Measurements from ENCODE around the gene WNT2B.

WNT2B gene

DNA sequence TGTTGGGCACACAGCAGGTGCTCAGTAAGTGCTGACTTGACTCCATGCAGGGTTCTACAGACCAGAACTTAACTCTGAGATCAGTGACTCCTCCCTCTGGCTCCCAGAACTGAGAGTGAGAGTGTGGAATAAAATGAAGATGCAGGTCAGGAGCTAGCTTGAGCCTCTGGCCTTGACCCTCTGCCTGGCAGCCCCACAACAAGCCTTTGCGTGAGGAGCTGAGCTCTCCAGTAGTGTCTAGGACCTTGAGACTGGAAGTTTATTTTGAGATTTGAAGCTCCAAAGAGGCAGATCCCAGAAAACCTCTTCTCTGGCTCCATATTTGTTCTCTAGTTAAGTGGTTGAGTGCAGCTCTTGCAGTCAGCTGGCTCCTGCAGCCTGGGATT is 3.4 kb upstream of the WNT2B start:
- Histone ChIP-seq H3K27me3 (ENCODE audit: insufficient read depth, low read length, poor library complexity) (peaks cover 19% of the 10 kb centered on the region), H3K79me2 (ENCODE audit: control insufficient read depth, insufficient read depth, low read length) (no peaks in the 10 kb centered on the region), H4K8ac (ENCODE audit: low read depth, low read length) (no peak overlapping the region), H2AK5ac (ENCODE audit: low read length) (no peak overlapping the region), H2BK120ac (ENCODE audit: low read depth, low read length) (no peak overlapping the region), H3K4me2 (ENCODE audit: low read length) (no peak overlapping the region), H3K79me1 (ENCODE audit: low read length) (no peaks in the 10 kb centered on the region), H2BK15ac (replicated peaks; ENCODE audit: low read depth) (no peak overlapping the region), H3K9ac (ENCODE audit: low read length) (no peak overlapping the region), H3K18ac (ENCODE audit: low read length) (no peak overlapping the region), H3K23ac (ENCODE audit: low read length) (no peak overlapping the region), H3K4me1 (ENCODE audit: control insufficient read depth, low read depth, low read length) (peaks cover 5% of the 10 kb centered on the region), H4K5ac (ENCODE audit: low read length) (no peak overlapping the region), H3K36me3 (ENCODE audit: control insufficient read depth, insufficient read depth, low read length) (no peaks in the 10 kb centered on the region), H3K4me3 (ENCODE audit: low read length) (no peak overlapping the region), H3K56ac (ENCODE audit: low read length) (no peak overlapping the region), H2BK5ac (ENCODE audit: low read length) (no peak overlapping the region), H3K27ac (ENCODE audit: low read depth, low read length) (no peak overlapping the region), H3K4ac (ENCODE audit: low read depth, low read length) (no peak overlapping the region)
- no peak for DNase-seq
- no CpG with 5 or more reads among the region's 1 CpG for WGBS (ENCODE audit: extremely low coverage, insufficient coverage, low lambda C conversion rate)

DNA sequence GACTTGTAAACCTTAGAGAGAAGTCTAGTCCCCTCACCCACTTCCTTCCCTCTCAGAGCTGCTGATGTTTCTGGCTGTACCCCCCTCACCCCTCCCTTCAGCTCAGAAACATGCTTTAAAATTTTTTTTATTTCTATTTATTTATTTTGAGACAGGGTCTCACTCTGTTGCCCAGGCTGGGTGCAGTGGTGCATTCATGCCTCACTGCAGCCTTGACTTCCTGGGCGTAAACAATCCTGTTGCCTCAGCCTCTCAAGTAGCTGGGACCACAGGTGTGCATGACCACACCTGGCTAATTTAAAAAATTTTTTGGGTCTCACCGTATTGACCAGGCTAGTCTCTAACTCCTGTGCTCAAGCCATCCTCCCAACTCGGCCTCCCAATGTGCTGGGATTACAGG is 2.9 kb upstream of the WNT2B start:
- no peak overlapping the region for H2AK5ac ChIP-seq (ENCODE audit: low read length)
- no peak overlapping the region for H3K9ac ChIP-seq (ENCODE audit: low read length)
- peaks cover 5% of the 10 kb centered on the region for H3K4me1 ChIP-seq (ENCODE audit: control insufficient read depth, low read depth, low read length)
- no peak overlapping the region for H3K4me2 ChIP-seq (ENCODE audit: low read length)
- H3K27me3 ChIP-seq (ENCODE audit: insufficient read depth, low read length, poor library complexity): peaks cover 18% of the 10 kb centered on the region
- no peak overlapping the region for H2BK120ac ChIP-seq (ENCODE audit: low read depth, low read length)
- no peaks in the 10 kb centered on the region for H3K79me1 ChIP-seq (ENCODE audit: low read length)
- H2BK15ac ChIP-seq (replicated peaks; ENCODE audit: low read depth): no peak overlapping the region
- H4K8ac ChIP-seq (ENCODE audit: low read depth, low read length): no peak overlapping the region
- no peak overlapping the region for H3K4ac ChIP-seq (ENCODE audit: low read depth, low read length)
- no peak overlapping the region for H3K56ac ChIP-seq (ENCODE audit: low read length)
- no CpG with 5 or more reads among the region's 3 CpGs for WGBS (ENCODE audit: extremely low coverage, insufficient coverage, low lambda C conversion rate)
- H3K18ac ChIP-seq (ENCODE audit: low read length): no peak overlapping the region
- no peak for DNase-seq
- no peak overlapping the region for H2BK5ac ChIP-seq (ENCODE audit: low read length)
- no peak overlapping the region for H3K4me3 ChIP-seq (ENCODE audit: low read length)
- no peak overlapping the region for H4K5ac ChIP-seq (ENCODE audit: low read length)
- H3K36me3 ChIP-seq (ENCODE audit: control insufficient read depth, insufficient read depth, low read length): no peaks in the 10 kb centered on the region
- no peak overlapping the region for H3K27ac ChIP-seq (ENCODE audit: low read depth, low read length)
- no peaks in the 10 kb centered on the region for H3K79me2 ChIP-seq (ENCODE audit: control insufficient read depth, insufficient read depth, low read length)
- H3K23ac ChIP-seq (ENCODE audit: low read length): no peak overlapping the region

DNA sequence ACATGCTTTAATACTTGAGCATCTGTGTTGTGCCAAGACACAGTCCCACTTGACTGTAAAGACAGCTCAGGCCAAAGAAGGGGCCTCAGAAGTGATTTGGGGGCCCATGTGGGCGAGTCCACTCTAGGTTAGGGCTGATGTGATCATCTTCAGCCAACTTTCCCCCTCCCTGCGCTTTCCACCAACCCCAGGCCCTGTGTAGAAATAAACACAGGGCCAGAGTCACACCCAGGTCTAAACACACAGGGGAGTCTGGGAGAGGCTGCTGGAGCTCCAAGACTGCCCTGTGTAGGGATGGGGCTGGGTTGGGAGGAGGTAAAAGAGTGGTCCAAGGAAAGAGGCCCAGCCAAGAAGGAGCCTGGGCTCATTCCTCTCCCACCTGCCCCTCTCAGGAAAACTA is 2.5 kb upstream of the WNT2B start:
- no peak overlapping the region for H3K56ac ChIP-seq (ENCODE audit: low read length)
- H3K79me1 ChIP-seq (ENCODE audit: low read length): no peaks in the 10 kb centered on the region
- H3K79me2 ChIP-seq (ENCODE audit: control insufficient read depth, insufficient read depth, low read length): no peaks in the 10 kb centered on the region
- H3K9ac ChIP-seq (ENCODE audit: low read length): no peak overlapping the region
- H2BK5ac ChIP-seq (ENCODE audit: low read length): no peak overlapping the region
- H4K5ac ChIP-seq (ENCODE audit: low read length): no peak overlapping the region
- no peak overlapping the region for H3K4ac ChIP-seq (ENCODE audit: low read depth, low read length)
- H3K36me3 ChIP-seq (ENCODE audit: control insufficient read depth, insufficient read depth, low read length): no peaks in the 10 kb centered on the region
- no peak overlapping the region for H3K27ac ChIP-seq (ENCODE audit: low read depth, low read length)
- H4K8ac ChIP-seq (ENCODE audit: low read depth, low read length): no peak overlapping the region
- no peak overlapping the region for H2AK5ac ChIP-seq (ENCODE audit: low read length)
- DNase-seq: no peak
- H3K4me1 ChIP-seq (ENCODE audit: control insufficient read depth, low read depth, low read length): peaks cover 5% of the 10 kb centered on the region
- no CpG with 5 or more reads among the region's 2 CpGs for WGBS (ENCODE audit: extremely low coverage, insufficient coverage, low lambda C conversion rate)
- H3K4me2 ChIP-seq (ENCODE audit: low read length): no peak overlapping the region
- no peak overlapping the region for H3K4me3 ChIP-seq (ENCODE audit: low read length)
- no peak overlapping the region for H2BK15ac ChIP-seq (replicated peaks; ENCODE audit: low read depth)
- H3K18ac ChIP-seq (ENCODE audit: low read length): no peak overlapping the region
- H3K23ac ChIP-seq (ENCODE audit: low read length): no peak overlapping the region
- no peak overlapping the region for H2BK120ac ChIP-seq (ENCODE audit: low read depth, low read length)
- peaks cover 14% of the 10 kb centered on the region for H3K27me3 ChIP-seq (ENCODE audit: insufficient read depth, low read length, poor library complexity)

DNA sequence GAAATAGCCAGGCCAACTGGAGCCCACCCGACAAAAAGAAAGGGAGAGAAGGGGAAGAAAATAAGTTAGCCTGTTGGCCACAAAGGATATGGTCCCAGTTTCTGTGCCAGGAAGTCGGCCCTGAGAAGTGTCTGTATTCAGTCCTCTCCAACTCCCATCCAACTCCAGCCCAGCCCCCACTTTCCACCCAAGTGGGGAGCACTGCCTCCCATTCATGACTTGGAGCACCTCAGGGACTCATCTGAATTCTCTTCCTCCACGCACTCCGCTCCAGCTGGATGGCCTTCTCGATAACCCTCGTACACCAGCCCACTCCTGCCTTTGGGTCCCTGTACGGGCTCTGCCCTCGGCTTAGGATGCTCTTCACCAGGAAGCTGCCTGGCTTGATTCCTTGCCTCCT is 2.0 kb upstream of the WNT2B start:
- no peaks in the 10 kb centered on the region for H3K79me2 ChIP-seq (ENCODE audit: control insufficient read depth, insufficient read depth, low read length)
- no peak overlapping the region for H3K27ac ChIP-seq (ENCODE audit: low read depth, low read length)
- DNase-seq: no peak
- H3K4me2 ChIP-seq (ENCODE audit: low read length): no peak overlapping the region
- no peaks in the 10 kb centered on the region for H3K79me1 ChIP-seq (ENCODE audit: low read length)
- H3K56ac ChIP-seq (ENCODE audit: low read length): no peak overlapping the region
- no peak overlapping the region for H2BK15ac ChIP-seq (replicated peaks; ENCODE audit: low read depth)
- H3K18ac ChIP-seq (ENCODE audit: low read length): no peak overlapping the region
- no peak overlapping the region for H2AK5ac ChIP-seq (ENCODE audit: low read length)
- no peak overlapping the region for H3K23ac ChIP-seq (ENCODE audit: low read length)
- no peak overlapping the region for H2BK5ac ChIP-seq (ENCODE audit: low read length)
- H2BK120ac ChIP-seq (ENCODE audit: low read depth, low read length): no peak overlapping the region
- H3K4ac ChIP-seq (ENCODE audit: low read depth, low read length): no peak overlapping the region
- H3K36me3 ChIP-seq (ENCODE audit: control insufficient read depth, insufficient read depth, low read length): no peaks in the 10 kb centered on the region
- no CpG with 5 or more reads among the region's 8 CpGs for WGBS (ENCODE audit: extremely low coverage, insufficient coverage, low lambda C conversion rate)
- H3K4me3 ChIP-seq (ENCODE audit: low read length): no peak overlapping the region
- no peak overlapping the region for H3K9ac ChIP-seq (ENCODE audit: low read length)
- no peak overlapping the region for H4K5ac ChIP-seq (ENCODE audit: low read length)
- peaks cover 14% of the 10 kb centered on the region for H3K27me3 ChIP-seq (ENCODE audit: insufficient read depth, low read length, poor library complexity)
- no peak overlapping the region for H4K8ac ChIP-seq (ENCODE audit: low read depth, low read length)
- peaks cover 5% of the 10 kb centered on the region for H3K4me1 ChIP-seq (ENCODE audit: control insufficient read depth, low read depth, low read length)

DNA sequence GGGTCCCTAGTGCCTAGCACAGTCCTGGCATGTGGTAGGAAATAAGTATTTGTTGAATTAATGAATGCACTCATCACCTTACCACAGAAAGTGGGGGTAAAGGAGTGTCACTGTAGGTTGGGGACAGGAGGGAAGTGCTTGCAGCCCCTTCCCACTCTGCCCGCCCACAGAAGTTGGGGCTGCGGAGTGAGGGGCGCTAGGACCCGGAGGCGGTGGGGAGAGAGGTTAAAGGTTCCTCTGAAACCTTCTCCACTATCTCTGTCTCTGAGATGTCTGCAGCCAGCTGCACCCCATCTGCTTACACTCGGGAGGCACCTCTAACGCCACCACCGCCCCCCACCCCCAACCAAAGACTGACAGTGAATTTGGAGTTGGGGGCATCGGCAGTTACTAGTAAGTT is 1.4 kb upstream of the WNT2B start:
- Histone ChIP-seq H3K36me3 (ENCODE audit: control insufficient read depth, insufficient read depth, low read length) (no peaks in the 10 kb centered on the region), H3K4me2 (ENCODE audit: low read length) (peak overlapping the region; percentile 71), H3K23ac (ENCODE audit: low read length) (no peak overlapping the region), H2AK5ac (ENCODE audit: low read length) (no peak overlapping the region), H3K4ac (ENCODE audit: low read depth, low read length) (no peak overlapping the region), H3K27ac (ENCODE audit: low read depth, low read length) (no peak overlapping the region), H3K18ac (ENCODE audit: low read length) (no peak overlapping the region), H3K56ac (ENCODE audit: low read length) (no peak overlapping the region), H2BK5ac (ENCODE audit: low read length) (no peak overlapping the region), H3K27me3 (ENCODE audit: insufficient read depth, low read length, poor library complexity) (peaks cover 14% of the 10 kb centered on the region), H3K4me1 (ENCODE audit: control insufficient read depth, low read depth, low read length) (peaks cover 5% of the 10 kb centered on the region), H3K9ac (ENCODE audit: low read length) (no peak overlapping the region), H2BK120ac (ENCODE audit: low read depth, low read length) (no peak overlapping the region), H4K8ac (ENCODE audit: low read depth, low read length) (no peak overlapping the region), H3K79me2 (ENCODE audit: control insufficient read depth, insufficient read depth, low read length) (no peaks in the 10 kb centered on the region), H3K4me3 (ENCODE audit: low read length) (no peak overlapping the region), H2BK15ac (replicated peaks; ENCODE audit: low read depth) (no peak overlapping the region), H3K79me1 (ENCODE audit: low read length) (no peaks in the 10 kb centered on the region), H4K5ac (ENCODE audit: low read length) (no peak overlapping the region)
- no CpG with 5 or more reads among the region's 9 CpGs for WGBS (ENCODE audit: extremely low coverage, insufficient coverage, low lambda C conversion rate)
- no peak for DNase-seq

DNA sequence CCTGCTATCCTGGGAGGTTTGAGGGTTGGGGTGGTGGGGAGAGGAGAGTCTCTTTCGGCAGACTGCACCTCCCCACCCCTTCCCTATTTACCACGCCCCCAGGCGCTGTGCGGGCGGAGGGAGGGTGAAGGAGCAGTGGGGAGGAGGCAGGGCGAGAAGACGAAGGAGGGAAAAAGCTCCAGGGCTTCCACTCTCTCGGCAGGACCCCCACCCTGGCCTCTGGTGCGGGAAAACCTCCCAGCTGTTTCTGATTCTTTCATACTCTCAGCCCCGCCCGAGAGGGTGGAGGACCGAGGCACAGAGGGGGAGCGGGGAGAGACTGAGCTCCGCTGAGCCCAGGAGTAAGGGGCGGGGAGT is 866 bp upstream of the WNT2B start:
- no peak overlapping the region for H3K27ac ChIP-seq (ENCODE audit: low read depth, low read length)
- H2AK5ac ChIP-seq (ENCODE audit: low read length): no peak overlapping the region
- no CpG with 5 or more reads among the region's 15 CpGs for WGBS (ENCODE audit: extremely low coverage, insufficient coverage, low lambda C conversion rate)
- H3K79me1 ChIP-seq (ENCODE audit: low read length): no peaks in the 10 kb centered on the region
- H3K4me1 ChIP-seq (ENCODE audit: control insufficient read depth, low read depth, low read length): peaks cover 5% of the 10 kb centered on the region
- no peak overlapping the region for H3K18ac ChIP-seq (ENCODE audit: low read length)
- no peak overlapping the region for H2BK15ac ChIP-seq (replicated peaks; ENCODE audit: low read depth)
- H3K9ac ChIP-seq (ENCODE audit: low read length): peak overlapping the region; percentile 27
- DNase-seq: peak; percentile 68
- no peak overlapping the region for H4K5ac ChIP-seq (ENCODE audit: low read length)
- peaks cover 11% of the 10 kb centered on the region for H3K27me3 ChIP-seq (ENCODE audit: insufficient read depth, low read length, poor library complexity)
- peak overlapping the region; percentile 17 for H3K4me3 ChIP-seq (ENCODE audit: low read length)
- H2BK120ac ChIP-seq (ENCODE audit: low read depth, low read length): no peak overlapping the region
- no peak overlapping the region for H3K4ac ChIP-seq (ENCODE audit: low read depth, low read length)
- H3K56ac ChIP-seq (ENCODE audit: low read length): peak overlapping the region; percentile 38
- no peak overlapping the region for H3K23ac ChIP-seq (ENCODE audit: low read length)
- peak overlapping the region; percentile 71 for H3K4me2 ChIP-seq (ENCODE audit: low read length)
- no peak overlapping the region for H2BK5ac ChIP-seq (ENCODE audit: low read length)
- no peaks in the 10 kb centered on the region for H3K36me3 ChIP-seq (ENCODE audit: control insufficient read depth, insufficient read depth, low read length)
- H3K79me2 ChIP-seq (ENCODE audit: control insufficient read depth, insufficient read depth, low read length): no peaks in the 10 kb centered on the region
- H4K8ac ChIP-seq (ENCODE audit: low read depth, low read length): no peak overlapping the region

Data from mesendoderm (in vitro differentiated cells).